Measurements from ENCODE around the gene IRF4.

DNA sequence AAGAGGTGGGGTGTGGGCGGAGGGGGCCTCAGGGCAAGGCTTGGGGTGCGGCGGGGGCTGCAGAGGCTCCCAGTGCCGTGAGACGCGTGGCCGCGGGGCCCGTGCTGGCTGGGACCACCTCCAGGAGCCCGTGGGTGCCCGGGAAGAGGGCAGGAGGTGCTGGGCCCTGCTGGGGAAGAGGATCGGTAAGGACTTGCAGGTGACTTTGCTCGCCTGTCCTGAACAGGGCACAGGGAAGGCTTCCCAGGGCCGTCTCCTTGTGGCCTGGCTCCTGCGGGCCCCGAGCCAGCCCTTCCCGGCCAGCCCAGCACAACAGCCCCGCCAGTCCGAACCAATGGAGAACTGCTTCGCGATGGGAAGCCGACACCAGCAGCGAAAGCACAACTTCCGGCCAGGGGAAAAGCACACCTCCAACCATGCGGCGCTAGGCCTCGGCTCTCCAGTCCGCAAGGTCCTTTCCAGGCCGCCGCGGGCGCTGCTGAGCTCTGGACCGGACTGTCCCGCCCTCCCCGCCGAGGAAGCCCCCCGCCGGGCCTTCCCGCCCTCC lies 32.3 kb downstream of the IRF4 start:
- TF ChIP-seq POLR2A (IDR thresholded peaks at IDR 0.05; ENCODE audit: low read depth, low read length) (no peak), POLR2AphosphoS5 (IDR thresholded peaks at IDR 0.05; ENCODE audit: low read depth, low read length) (no peak), TAF1 (IDR thresholded peaks at IDR 0.05; ENCODE audit: borderline replicate concordance, low read depth, low read length) (no peak)
